GM19023 (cell line): Measurements from ENCODE around the gene OMG.
"Not testable (repeated sequence)": the region's sequence is repeated elsewhere in the genome, so short reads cannot be mapped to it uniquely, and the experiment has no call there.

Experiments
- ATAC-seq: cut with Tn5 transposase; IDR thresholded peaks from one replicate; pipeline ENCODE4 v1.9.1; 2021; ENCODE audit warnings: mild to moderate bottlenecking, moderate library complexity; ENCODE audit not compliant: unreplicated experiment

The OMG gene

DNA sequence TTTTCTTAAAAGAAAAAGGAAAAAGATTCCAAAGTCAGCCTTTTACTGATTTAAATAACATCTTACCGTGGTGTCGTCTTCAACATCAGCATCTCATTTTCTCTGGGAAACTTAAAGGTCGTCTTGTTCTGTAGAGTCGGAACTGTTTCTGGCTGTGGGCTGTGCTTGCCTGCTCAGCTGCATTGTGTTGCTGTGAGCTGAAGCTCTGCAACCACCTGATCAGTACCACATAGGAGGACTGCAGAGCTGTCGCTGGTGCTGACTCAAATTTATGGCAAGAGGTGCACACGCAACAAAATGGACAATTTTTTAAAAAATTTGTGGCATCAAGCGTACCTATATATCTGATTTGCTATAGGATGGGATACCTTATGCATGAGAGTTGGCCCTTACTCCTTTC, at the start of gene OMG:
TSS of gene OMG (minus strand) at position 150 of the 400 bp plus-strand sequence. CDS start 908 bp downstream, outside the sequence.
- no peak for ATAC-seq

DNA sequence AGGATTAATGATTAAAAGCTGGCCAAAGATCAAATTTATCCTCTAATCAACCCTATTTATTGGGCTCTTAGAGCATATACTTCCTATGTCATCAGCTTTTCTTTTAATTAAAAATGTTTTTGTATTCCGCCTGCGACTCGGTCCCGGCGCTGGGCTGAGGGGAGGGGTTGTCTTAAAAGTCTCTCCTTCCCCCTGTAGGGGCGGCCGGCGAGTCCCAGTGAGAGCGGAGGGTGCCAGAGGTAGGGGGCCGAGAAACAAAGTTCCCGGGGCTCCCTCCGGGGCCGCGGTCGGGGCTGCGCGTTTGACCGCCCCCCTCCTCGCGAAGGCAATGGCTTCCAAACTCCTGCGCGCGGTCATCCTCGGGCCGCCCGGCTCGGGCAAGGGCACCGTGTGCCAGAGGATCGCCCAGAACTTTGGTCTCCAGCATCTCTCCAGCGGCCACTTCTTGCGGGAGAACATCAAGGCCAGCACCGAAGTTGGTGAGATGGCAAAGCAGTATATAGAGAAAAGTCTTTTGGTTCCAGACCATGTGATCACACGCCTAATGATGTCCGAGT, 48.2 kb upstream of the OMG start:
- ATAC-seq, result not testable (repeated sequence)

GRCh38 chr17:31339906-31340661, 43.0 kb upstream of the OMG start:
- no peak for ATAC-seq

GRCh38 chr17:31329221-31329620, 32.2 kb upstream of the OMG start:
- ATAC-seq, result no peak

DNA sequence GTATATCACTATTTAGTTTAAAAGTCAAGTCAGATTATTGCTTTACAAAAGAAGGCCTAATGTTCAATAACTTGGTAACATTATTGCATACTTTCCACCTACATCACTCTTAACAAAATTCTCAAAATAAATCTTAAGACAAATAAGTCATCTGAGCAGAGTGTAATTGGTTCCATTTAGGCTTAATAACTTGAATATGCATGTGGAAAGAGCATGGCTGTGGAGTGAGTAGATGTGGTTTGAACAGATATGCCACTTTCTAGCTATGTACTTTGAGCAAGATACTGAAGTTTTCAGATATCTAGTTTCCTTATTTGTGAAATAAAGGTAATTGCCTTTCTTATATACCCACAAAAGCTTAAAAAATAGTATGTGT, 31.1 kb upstream of the OMG start:
- ATAC-seq, result no peak

GRCh38 chr17:31327534-31328159, 30.6 kb upstream of the OMG start:
- ATAC-seq, result no peak

GRCh38 chr17:31323551-31323950, 26.5 kb upstream of the OMG start:
- ATAC-seq, result no peak

- no peak for ATAC-seq
These were observed 24.9 kb upstream of the OMG start for GRCh38 chr17:31321966-31322365.

- ATAC-seq, result no peak
These were observed 24.4 kb upstream of the OMG start, which contains the start of gene EVI2A for GRCh38 chr17:31321481-31321880. TSS of gene EVI2A (minus strand) at chr17:31321622. CDS start at chr17:31319013, 2,609 bp downstream.

- no peak for ATAC-seq
These were observed 23.8 kb upstream of the OMG start for GRCh38 chr17:31320791-31321190.

- no peak for ATAC-seq
These were observed 23.2 kb upstream of the OMG start for GRCh38 chr17:31320241-31320640.

GRCh38 chr17:31318851-31319661, 22.0 kb upstream of the OMG start:
- no peak for ATAC-seq

GRCh38 chr17:31318298-31318801, 21.3 kb upstream of the OMG start:
- peak; percentile 41 for ATAC-seq

DNA sequence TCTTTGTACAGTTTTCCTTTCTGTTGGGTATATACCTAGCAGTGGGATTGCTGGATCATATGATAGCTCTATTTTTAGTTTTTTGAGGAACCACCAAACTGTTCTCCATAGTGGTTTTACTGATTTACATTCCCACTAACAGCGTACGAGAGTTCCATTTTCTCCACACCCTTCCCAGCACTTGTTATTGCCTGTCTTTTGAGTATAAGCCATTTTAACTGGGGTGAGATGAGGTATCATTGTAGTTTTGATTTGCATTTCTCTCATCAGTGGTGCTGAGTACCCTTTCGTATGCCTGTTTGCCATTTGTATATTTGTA, 17.7 kb upstream of the OMG start:
- ATAC-seq, result no peak

DNA sequence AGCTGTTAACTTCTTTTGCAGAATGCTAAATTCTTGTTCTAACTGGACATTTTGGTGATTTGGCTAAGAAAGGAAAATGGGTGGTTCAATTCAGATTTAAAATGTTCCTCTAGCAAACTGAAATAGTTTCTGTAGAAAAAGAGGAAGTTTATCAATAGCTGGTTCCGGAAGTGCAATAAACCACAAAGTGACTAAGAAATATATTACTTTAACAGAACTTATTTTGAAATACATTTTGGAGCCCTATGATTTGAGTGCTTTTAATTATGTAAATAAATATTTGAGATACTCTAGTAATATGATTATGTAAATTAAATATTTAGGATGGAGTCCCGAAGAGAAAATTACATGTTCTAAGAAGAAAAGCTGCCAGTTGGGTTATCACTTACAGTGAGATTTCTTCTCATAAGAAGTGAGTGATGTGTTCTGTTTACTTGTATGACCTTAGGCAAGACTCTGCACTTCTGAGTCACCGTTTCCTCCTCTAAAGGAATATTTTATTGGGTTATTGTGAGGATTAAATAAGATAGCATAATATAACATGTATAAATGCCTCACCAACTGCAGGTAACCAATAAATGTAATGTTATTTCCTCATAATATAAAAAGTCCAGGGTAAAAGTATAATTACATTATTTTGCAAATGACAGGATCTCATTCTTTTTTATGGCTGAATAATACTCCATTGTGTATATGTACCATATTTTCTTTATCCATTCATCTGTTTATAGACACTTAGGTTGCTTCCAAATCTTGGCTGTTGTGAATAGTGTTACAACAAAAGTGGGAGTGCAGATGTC, 17.1 kb upstream of the OMG start, which contains the start of gene EVI2B:
TSS of gene EVI2B (minus strand) at position 73 of the 800 bp plus-strand sequence. CDS start 8,445 bp downstream, outside the sequence.
- ATAC-seq, result no peak

- not testable (repeated sequence) for ATAC-seq
These were observed 15.2 kb upstream of the OMG start for GRCh38 chr17:31312223-31312622.

GRCh38 chr17:31311526-31311925, 14.5 kb upstream of the OMG start:
- no peak for ATAC-seq

- ATAC-seq, result no peak
These were observed 13.8 kb upstream of the OMG start for GRCh38 chr17:31310886-31311285.

DNA sequence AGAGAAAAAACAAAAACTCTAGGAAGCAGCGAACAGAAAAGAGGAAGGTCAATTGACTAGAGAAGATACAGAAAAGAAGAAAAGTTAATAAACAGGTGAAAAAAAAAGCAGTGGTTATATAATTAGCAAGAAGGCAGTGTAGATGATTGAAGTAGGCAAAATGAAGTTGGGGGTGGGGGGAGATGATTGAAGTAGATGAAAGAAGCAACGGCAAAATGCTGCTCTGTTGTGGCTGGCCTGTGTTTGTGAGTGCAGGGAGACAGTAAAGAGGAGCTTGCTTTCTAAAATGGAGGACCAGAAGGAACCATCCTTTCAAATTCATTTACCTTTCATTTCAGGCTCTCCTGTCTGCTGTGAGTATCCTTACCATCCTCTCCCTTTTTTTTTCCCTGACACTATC, 13.2 kb upstream of the OMG start:
- ATAC-seq, result no peak

DNA sequence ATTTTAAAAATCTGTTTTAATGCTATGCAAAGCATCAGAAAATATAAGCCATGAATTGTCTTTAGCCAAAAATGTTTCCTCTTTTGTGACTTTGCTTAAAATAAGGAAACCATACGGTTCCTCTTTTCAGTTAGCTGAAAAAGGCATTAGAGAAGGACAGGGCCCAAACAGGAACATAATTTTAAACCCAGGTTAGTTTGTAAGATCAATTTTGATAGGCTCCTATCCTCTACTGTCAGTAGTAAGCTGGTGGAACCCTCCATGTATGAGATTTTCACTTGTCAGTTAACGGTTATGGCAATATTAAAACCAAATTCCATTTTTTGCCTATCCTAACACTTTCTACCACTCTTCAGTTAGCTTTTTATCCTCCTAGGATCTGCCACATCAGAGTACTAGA, 12.5 kb upstream of the OMG start:
- no peak for ATAC-seq
